Stimulated activated CD4-positive, alpha-beta T cell treated with anti-CD3 and anti-CD28 coated beads, Interleukin-15, amount 100 ng/mL, for 1 hour (primary cell): ENCODE measurements around the gene PCCA.

Experiments
- DNase-seq, 2 donors: peaks; one replicate each; pipeline ENCODE4 v3.0.0-alpha.2; 2020; ENCODE audit warnings: low read depth in 1 of 2, low spot score in 1 of 2

The PCCA gene

GRCh38 chr13:100397627-100398026 is 308.7 kb downstream of the PCCA start:
- no peak for DNase-seq

- DNase-seq: no peak
Measured at GRCh38 chr13:100398360-100398759, 309.5 kb downstream of the PCCA start.

GRCh38 chr13:100399455-100399854 is 310.6 kb downstream of the PCCA start:
- DNase-seq: no peak

DNA sequence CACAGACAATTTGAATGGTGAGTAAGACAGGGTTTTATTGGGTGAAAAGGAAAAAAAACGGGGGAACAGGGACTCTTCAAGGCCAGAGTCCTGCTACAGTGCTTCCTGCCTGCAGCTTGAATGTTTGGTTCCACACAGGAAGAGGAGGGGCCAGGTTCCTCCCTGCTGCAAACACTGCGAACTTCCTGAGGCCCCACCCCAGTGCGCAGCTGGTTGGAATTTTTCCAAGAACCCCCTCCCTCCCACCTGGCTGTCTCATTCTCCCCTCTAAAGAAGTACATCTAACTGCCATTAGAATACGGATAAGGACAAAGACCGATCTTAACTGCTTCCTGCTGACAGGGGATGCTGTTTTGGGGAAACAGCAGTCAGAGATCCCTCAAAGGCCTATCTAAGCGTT is 314.8 kb downstream of the PCCA start:
- DNase-seq: no peak

DNA sequence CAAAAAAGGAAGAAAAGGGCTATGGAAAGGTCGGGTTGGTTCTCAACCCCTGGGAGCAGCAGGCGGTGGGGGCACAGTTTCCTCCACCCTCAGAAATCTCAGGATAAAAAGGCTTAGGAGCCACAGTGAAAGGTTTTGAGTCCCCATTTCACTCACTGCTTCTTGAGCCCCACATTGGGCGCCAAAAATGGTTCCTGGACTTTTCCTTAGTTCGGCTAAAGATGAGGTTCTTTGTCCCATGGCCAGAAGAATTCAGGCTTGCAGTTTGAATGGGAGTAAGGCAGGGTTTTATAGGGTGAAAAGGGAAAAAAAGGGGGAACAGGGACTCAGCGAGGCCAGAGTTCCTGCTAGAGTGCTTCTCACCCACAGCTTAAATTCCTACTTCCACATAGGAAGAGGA is 320.2 kb downstream of the PCCA start:
- no peak for DNase-seq

GRCh38 chr13:100423375-100423774 is 334.5 kb downstream of the PCCA start:
- no peak for DNase-seq

GRCh38 chr13:100428986-100429385 is 340.1 kb downstream of the PCCA start:
- DNase-seq: no peak

DNA sequence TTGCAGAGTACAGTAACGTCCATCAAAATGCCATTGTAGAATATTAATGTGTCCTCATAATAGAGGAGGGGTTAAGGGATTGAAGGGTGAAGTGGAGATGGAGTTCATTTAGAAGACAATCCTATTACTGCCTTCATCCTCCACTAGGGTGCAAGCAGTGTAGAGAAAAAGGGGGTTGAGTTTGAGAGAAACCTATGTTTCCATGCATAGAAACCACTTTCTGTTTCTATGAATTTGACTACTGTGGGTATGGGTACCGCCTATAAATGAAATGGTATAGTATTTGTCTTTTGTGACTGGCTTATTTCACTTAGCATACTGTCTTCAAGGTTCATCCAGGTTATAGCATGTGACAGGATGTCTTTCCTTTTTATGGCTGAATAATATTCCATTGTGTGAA is 343.7 kb downstream of the PCCA start:
- no peak for DNase-seq

DNA sequence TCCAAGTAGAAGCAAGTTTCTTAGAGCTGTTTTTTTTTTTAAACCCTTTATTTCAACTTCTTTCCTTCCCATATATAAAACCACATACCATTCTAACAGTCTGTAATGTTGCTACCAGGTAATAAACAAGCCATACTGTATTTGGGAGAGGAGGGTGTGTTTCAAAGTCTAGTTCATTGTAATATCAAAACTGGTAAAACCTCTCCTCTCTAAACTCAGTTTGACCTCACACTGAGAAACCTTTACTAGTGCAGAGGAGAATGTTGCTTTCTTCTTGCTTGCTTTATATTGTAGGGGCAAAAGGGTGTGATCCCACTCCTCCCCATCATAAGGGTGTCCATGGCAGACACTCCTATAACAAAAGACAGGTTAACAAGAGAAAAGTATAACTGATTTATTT is 344.6 kb downstream of the PCCA start:
- DNase-seq: no peak

GRCh38 chr13:100434010-100434763 is 345.3 kb downstream of the PCCA start:
- DNase-seq: no peak

GRCh38 chr13:100436099-100436498 is 347.2 kb downstream of the PCCA start:
- no peak for DNase-seq

DNA sequence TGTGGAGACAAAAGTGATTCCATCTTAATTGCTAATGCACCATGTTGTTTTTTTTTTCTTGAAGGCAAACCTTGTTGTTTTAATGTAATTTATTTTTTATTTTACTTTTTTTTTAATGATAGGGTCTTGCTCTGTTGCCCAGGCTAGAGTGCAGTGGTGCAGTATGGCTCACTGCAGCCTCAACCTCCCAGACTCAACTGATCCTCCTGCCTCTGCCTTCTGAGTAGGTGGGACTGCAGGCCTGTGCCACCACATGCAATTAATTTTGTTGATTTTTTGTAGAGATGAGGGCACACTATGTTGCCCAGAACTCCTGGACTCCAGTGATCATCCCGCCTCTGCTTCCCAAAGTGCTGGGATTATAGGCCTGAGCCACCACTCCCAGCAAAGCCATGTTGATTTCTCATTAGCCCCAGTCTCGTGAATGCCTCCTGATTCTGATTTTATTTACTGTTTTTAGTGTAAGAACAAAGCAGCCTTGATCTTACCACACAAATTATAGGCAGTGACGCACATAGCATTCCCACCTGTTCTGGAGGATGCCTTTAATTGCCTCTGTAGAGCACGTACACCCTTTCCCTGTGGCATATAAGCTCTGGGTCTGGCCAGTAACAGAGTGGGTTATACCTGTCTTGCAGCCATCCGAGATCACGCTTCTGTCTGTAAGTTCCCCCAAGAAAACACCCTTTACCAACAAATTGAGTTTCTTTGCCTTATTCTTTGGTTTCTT is 349.3 kb downstream of the PCCA start:
- DNase-seq: no peak

DNA sequence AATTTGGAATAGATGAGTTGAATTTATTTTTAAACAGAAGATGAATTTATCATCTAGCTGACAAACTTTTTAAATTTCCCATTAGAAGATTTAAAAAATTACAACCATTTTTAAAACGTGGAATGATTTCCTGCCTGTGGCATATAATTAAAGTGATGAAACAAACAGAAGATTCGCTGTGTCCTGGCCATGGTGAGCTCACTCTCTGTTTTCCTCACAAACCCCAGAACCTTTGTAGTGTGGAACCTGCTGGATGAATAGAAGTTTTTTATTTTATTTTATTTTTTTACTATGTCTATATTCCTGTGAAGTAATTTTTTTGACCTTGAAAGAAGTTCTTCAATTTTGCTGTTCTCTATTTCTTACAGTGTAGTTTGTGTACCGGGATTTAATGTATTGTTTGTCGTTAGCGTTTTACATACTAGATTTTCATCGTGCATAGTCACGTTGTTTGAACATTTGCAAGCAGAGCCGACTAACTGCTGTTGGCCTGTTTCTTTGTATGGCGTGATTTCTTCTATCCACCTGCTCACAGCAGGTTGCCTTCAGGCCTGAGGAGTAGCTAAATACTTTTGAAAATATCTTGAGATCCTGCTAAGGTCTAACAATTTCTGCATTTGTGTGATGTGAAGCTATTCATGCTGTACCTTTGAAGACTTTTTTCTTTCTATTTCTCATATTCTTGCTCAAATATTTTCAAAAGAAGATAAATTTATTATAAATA is 350.5 kb downstream of the PCCA start:
- no peak for DNase-seq

- no peak for DNase-seq
Measured at GRCh38 chr13:100440751-100441425, 352.0 kb downstream of the PCCA start.

DNA sequence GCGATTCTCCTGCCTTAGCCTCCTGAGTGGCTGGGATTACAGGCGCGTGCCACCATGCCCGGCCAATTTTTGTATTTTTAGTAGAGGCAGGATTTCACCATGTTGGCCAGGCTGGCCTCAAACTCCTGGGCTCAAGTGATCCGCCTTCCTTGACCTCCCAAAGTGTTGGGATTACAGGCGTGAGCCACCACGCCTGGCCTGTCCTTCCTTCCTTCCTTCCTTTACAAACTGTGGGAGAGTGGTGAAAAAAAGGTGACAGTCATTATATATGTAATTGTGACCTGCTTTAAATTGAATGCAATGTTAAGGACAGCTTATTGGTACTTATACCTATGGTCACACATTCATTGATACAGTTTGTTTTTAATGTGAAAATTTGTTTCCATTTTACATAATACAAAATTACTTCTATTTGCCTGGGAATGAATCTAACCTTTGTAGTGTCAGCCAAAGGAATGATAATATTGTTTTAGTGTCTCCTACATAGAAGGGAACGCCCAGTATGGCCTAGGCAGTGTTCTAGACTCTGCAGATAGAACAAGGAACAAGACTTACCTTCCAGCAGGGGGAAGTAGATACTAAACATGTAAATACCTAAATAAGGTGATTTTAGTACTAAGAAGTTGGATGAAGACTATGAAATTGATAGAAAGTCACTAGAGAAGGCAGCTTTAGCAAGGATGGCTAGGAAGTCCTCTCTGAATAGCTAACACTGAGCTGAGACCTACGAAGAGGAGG is 353.4 kb downstream of the PCCA start:
- no peak for DNase-seq

DNA sequence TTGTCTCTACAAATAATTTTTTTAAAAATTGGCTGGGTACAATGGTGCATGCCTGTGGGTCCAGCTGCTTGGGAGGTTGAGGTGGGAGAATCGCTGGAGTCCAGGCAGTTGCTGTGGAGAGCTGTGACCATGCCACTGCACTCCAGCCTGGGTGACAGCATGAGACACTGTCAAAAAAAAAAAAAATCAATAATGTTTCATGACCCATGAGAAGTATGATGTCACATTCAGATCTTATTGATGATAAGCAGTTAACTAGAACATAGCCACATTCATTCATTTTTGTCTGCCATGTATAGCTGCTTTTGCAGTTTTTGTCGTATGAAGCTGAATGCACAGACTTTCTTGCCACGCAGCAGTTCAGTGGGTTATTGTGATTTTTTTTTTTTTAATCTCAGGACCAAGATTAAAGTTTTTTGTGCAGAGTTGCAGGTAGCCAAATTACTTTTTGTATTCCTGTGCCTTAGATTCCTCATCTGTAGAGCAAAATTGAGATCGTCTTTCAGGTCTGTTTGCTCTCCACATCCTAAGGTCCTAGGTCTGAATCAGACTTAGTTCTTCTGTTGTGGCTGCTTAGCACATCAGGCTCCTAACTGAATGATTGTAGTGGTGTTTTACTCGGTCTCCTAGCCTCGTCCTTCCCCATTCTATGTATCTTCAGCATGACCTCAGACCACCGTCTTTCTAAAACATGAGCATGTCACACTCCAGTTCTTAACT is 354.5 kb downstream of the PCCA start:
- no peak for DNase-seq

- DNase-seq: no peak
Measured at GRCh38 chr13:100443998-100444328, 355.1 kb downstream of the PCCA start.

DNA sequence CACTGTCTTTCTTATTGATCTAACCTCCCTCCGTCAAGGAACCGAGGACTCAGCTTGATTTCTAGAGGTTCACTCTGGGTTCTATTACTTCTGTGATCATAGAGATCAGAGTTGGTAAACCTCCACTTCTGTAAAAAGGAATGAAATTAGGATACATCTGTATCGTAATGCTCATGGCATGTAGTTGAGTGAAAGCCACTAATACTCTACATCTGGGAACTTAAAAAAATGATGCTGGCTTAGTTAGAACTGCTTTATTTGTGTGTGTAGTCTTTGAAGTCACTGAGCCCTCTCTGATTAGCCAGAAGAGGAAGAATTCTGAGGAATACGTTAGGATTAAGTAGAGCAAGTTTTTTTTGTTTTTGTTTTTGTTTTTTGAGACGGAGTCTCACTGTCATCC is 358.9 kb downstream of the PCCA start:
- DNase-seq: no peak

DNA sequence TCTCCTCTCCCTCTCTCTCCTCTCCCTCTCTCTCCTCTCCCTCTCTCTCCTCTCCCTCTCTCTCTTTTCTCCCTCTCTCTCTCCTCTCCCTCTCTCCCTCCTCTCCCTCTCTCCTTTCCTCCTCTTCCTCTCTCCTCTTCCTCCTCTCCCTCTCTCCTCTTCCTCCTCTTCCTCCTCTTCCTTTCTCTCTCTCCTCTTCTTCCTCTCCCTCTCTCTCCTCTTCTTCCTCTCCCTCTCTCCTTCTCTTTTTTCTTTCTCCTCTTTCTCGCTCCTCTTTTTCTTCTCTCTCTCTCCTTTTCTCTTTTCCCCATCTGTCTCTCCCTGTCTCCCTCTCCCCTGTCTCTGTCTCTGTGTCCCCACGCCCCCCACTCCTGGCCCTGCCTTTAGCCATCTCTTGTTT is 363.0 kb downstream of the PCCA start:
- DNase-seq: no peak

DNA sequence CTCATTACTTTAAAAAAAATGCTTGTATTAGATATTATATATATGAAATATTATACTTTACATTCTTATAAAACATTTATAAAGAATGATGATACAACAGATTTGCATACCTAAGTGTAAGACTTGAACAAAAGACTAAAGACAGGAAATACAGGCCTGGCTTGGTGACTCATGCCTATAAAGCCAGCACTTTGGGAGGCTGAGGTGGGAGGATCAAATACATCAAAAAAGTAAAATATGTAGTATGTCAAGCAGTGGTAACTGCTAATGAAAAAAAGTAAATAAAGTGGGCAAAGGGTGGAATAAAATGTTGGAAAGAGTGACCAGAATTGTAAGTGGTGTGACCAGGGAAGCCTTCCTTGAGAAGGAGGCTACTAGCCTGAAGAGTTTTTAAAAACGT is 366.0 kb downstream of the PCCA start:
- DNase-seq: no peak
